Ectodermal cell (in vitro differentiated cells): ENCODE results near the gene ADAMTSL4.
"Not testable (repeated sequence)": the region's sequence is repeated elsewhere in the genome, so short reads cannot be mapped to it uniquely, and the experiment has no call there.

Experiments used
- H3K27ac ChIP-seq: 2 replicates; pipeline ENCODE4 v1.7.0; 2013; ENCODE audit warnings: mild to moderate bottlenecking, low read depth, low read length; ENCODE audit not compliant: insufficient read depth, poor library complexity, severe bottlenecking
- H3K27me3 ChIP-seq: 2 replicates; pipeline ENCODE4 v1.7.0; 2013; ENCODE audit warnings: mild to moderate bottlenecking, low read length; ENCODE audit not compliant: insufficient read depth, control insufficient read depth, poor library complexity, severe bottlenecking
- H3K36me3 ChIP-seq: one replicate; pipeline ENCODE4 v1.7.0; 2013; ENCODE audit warnings: low read length; ENCODE audit not compliant: control insufficient read depth, insufficient read depth
- H3K4me1 ChIP-seq: one replicate; pipeline ENCODE4 v1.7.0; 2013; ENCODE audit warnings: low read length; ENCODE audit not compliant: control insufficient read depth, insufficient read depth
- H3K4me3 ChIP-seq: 2 replicates; pipeline ENCODE4 v1.7.0; 2013; ENCODE audit warnings: low read depth, low read length, control low read depth; ENCODE audit not compliant: insufficient read depth
- H3K9me3 ChIP-seq: 2 replicates; pipeline ENCODE4 v1.7.0; 2013; ENCODE audit warnings: mild to moderate bottlenecking, low read length, moderate library complexity; ENCODE audit not compliant: control insufficient read depth
- WGBS, 2 experiments: methylation state at CpG; one replicate each; pipeline ENCODE4 v1.1.7; 2013; ENCODE audit warnings: missing lambda C conversion rate in 2 of 2; 5-methylcytosine and 5-hydroxymethylcytosine counted together

The ADAMTSL4 gene

DNA sequence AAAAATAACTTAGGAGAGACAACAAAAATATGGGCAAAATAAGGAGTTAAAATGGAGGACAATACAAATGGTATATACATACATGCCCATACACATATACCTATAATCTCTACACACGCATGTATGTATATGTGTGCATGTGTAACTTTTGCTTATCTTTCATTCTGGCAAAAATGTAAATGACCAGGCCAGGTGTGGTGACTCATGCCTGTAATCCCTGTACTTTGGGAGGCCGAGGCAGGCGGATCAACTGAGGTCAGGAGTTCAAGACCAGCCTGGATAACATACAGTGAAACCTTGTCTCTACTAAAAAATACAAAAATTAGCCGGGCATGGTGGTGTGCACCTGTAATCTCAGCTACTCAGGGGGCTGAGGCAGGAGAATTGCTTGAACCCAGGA lies 49.1 kb downstream of the ADAMTSL4 start:
- H3K9me3 ChIP-seq, H3K4me3 ChIP-seq, H3K27me3 ChIP-seq, H3K36me3 ChIP-seq, H3K4me1 ChIP-seq, H3K27ac ChIP-seq: not testable (repeated sequence)
- WGBS, 2 experiments, result 90 to 97% methylated on average over 4 of the region's 4 CpGs

DNA sequence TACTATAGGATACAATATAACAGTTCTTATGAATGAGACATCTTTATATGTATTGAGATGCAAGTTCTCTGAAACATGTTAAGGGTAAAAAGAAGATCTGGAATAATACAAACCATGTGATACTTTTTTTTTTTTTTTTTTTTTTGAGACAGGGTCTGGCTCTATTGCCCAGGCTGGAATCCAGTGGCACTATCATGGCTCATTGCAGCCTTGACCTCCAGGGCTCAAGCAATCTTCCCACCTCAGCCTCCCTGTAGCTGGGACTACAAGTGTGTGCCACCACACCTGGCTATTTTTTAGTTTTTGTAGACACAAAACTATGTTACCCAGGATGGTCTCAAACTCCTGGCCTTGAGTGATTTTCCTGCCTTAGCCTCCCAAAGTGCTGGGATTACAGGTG lies 52.3 kb downstream of the ADAMTSL4 start:
- no peaks in the 10 kb centered on the region for H3K36me3 ChIP-seq
- H3K27me3 ChIP-seq, result no peaks in the 10 kb centered on the region
- no peak overlapping the region for H3K4me3 ChIP-seq
- peaks cover 10% of the 10 kb centered on the region for H3K4me1 ChIP-seq
- H3K27ac ChIP-seq, result no peak overlapping the region
- no peaks in the 10 kb centered on the region for H3K9me3 ChIP-seq

DNA sequence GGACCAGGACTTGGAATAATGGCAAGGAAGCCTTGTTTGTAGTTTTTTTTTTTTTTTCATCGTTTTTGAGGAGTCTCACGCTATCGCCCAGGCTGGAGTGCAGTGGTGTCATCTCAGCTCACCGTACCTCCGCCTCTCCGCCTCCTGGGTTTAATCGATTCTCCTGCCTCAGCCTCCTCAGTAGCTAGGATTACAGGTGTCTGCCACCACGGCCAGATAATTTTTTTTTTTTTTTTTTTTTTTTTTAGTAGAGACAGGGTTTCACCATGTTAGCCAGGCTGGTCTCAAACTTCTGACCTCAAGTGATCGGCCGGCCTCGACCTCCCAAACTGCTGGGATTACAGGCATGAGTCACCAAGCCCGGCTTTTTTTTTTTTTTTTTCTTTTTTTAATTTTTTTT lies 53.2 kb downstream of the ADAMTSL4 start:
- not testable (repeated sequence) for H3K9me3 ChIP-seq, H3K4me1 ChIP-seq, H3K4me3 ChIP-seq, H3K36me3 ChIP-seq, H3K27ac ChIP-seq, H3K27me3 ChIP-seq
- WGBS, 2 experiments, result 95 to 98% methylated on average over 11 of the region's 12 CpGs

DNA sequence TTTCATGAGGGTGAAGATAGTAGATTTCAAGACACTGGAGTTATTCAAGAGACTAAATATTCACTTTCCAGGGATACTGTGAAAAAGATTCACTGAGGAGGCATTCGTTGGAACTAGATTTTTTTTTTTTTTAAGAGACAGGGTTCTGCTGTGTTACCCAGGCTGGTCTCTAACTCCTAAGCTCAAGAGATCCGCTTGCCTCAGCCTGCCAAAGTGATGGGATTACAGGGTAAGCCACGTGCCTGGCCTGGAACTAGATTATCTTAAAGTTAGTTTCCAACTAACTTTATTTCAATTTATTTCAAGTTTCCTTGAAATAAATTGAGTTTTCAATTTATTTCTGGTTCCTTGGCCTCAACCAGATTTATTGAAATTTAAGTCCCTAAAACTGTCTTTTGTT lies 54.5 kb downstream of the ADAMTSL4 start:
- WGBS, 2 experiments, result 78 to 79% methylated on average over 3 of the region's 3 CpGs
- Histone ChIP-seq H3K27me3 (no peaks in the 10 kb centered on the region), H3K36me3 (no peaks in the 10 kb centered on the region), H3K4me1 (peaks cover 10% of the 10 kb centered on the region), H3K4me3 (no peak overlapping the region), H3K27ac (no peak overlapping the region), H3K9me3 (no peaks in the 10 kb centered on the region)

DNA sequence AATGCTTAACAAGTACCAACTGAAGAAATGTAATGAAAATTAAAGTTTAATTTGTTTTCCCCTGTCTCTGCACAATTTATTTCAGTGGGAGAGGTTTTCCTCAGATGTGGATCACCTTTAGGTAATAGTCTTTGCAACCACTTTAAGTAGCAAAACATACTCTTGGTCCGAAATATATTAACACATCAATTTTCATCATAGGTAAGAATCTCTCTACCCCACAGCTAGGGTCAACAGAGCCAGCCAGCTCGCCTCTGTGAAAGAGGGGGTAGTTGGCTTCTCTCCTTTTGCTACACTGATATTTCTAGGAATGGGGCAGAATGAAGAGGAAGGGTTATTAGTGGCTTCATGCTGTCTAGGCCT lies 55.0 kb downstream of the ADAMTSL4 start:
- Histone ChIP-seq H3K9me3 (no peaks in the 10 kb centered on the region), H3K4me1 (peaks cover 10% of the 10 kb centered on the region), H3K27me3 (no peaks in the 10 kb centered on the region), H3K36me3 (no peaks in the 10 kb centered on the region), H3K4me3 (no peak overlapping the region), H3K27ac (peak overlapping the region; percentile 73)
- 50 to 67% methylated on average over 2 of the region's 2 CpGs for WGBS, 2 experiments

DNA sequence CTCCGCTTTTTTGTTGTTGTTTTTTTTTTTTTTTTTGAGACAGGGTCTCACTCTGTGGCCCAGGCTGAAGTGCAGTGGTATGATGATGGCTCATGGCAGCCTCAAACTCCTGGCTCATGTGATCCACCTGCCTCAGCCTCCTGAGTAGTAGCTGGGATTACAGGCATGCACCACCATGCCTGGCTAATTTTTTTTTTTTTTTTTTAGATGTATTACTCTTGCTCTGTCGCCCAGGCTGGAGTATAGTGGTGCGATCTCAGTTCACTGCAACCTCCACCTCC lies 56.2 kb downstream of the ADAMTSL4 start:
- not testable (repeated sequence) for H3K36me3 ChIP-seq, H3K27ac ChIP-seq, H3K4me3 ChIP-seq, H3K4me1 ChIP-seq, H3K27me3 ChIP-seq, H3K9me3 ChIP-seq
- WGBS, 2 experiments, result 84 to 93% methylated on average over 2 to 3 of the region's 3 CpGs

DNA sequence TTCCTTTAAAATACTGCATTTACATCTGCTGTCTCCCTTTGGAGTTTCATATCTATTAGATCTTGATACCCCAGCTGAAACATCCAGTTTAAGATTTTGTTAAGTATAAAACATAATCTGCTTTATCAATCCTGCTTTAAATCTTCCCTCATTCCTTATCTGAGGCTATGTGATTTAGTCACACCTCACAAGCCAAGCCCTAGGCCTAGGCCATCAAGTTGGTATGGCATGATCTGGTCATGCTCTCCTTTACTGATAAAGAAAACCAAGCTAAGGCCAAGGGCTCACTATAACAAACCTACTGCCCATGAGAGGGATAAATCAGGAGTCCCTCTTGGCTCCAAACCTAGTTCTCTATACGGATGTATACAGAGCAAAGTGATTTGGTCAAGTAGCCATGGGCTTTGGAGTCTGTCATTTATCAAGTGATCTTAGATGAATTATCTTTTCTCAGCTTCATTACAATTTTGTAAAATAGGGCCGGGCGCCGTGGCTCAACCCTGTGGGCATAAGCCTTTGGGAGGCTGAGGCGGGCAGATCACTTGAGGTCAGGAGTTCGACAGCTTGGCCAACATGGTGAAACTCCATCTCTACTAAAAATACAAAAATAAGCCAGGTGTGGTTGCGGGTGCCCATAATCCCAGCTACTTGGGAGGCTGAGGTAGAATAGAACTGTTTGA lies 57.4 kb downstream of the ADAMTSL4 start:
- no peaks in the 10 kb centered on the region for H3K9me3 ChIP-seq
- H3K4me1 ChIP-seq, result peaks cover 10% of the 10 kb centered on the region
- no peak overlapping the region for H3K27ac ChIP-seq
- H3K4me3 ChIP-seq, result no peak overlapping the region
- H3K36me3 ChIP-seq, result no peaks in the 10 kb centered on the region
- H3K27me3 ChIP-seq, result no peaks in the 10 kb centered on the region
- 92 to 93% methylated on average over 7 of the region's 7 CpGs for WGBS, 2 experiments

DNA sequence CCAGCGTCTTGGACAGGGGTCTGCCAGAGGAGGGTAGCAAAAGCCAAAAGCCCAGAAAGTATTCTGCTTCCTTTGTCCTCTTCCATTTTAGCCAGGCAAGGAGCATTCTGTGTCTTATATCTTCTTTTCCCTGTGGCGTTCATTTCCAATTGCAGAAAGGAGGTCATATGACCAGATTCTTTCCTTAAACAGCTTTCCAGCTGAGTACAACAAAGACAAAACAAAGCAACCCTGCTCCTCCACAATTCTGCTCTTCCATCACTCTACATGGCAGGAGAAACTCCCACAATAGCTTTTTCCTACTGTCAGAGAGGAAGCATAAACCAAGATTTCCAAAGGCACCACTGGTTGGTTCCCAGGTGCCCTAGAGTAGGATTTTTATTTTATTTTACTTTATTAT lies 60.5 kb downstream of the ADAMTSL4 start:
- no peaks in the 10 kb centered on the region for H3K27me3 ChIP-seq
- WGBS, 2 experiments, result 27 to 38% methylated on average over 2 of the region's 2 CpGs
- H3K4me3 ChIP-seq, result no peak overlapping the region
- H3K9me3 ChIP-seq, result no peaks in the 10 kb centered on the region
- peaks cover 3% of the 10 kb centered on the region for H3K4me1 ChIP-seq
- H3K27ac ChIP-seq, result peak overlapping the region; percentile 80
- no peaks in the 10 kb centered on the region for H3K36me3 ChIP-seq
